Measurements from ENCODE around the gene MYEOV. TPM values are rescaled to one million over a fixed set of nuclear protein-coding genes. Genes with fewer than 3 reads are reported as not detected.

MYEOV gene
- not detected in 2 replicates for total RNA-seq

DNA sequence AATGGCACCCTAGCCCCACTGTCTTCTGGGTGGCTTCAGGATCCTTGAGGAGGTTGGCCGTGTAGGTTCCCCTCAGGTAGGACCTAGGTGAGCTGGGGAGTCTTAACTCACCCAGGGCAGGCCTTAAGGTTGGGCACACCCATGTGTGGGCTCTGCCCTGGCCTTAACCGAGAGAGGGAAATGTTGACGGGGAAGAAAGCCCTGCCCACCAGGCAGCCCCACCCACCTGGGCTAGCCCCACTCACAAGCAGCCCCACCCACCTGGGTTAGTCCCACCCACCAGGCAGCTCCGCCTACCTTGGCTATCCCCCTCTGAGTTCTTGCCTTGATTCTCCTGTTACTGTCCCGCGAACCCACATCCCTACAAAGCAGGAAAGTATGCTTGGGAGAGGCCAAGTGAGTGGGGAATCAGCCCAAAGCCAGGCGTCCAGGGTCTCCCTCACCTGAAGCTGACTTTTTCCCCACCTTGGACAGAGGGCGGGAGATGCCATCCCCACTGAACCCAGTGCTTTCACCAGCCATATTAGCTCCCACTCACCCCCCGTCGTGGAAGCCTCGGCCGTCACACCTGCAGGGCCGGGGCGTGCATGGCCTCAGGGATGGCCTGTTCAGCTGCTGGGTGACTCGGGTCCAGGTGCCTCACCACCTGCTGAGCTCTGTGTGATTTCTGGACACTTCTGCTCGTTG, at the start of gene MYEOV:
TSS of gene MYEOV (plus strand) at position 337 of the 687 bp plus-strand sequence. CDS start 1,200 bp downstream, outside the sequence.
- intact Hi-C loops (cut with micrococcal nuclease), result no loop called here

DNA sequence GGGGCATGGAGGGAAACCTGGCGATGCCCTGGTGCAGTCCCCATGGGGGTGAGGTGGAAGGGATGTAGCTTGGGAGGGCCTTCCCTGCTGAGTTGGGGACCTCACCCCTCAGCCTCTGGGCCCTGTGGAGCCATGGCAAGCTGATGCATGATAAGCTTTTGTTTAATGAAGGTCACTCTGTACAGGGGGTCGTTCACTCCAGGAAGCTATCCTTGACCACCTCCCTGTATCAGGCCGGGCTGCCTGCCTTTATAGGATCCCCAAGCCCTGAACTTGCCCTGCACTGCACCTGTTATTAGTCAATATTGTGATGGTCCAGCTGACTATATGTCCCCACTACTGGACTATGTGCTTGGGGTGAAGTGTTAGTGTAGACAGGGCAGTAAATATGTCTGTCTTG, 49.7 kb upstream of the MYEOV start:
- intact Hi-C loops (cut with micrococcal nuclease), result no loop called here

DNA sequence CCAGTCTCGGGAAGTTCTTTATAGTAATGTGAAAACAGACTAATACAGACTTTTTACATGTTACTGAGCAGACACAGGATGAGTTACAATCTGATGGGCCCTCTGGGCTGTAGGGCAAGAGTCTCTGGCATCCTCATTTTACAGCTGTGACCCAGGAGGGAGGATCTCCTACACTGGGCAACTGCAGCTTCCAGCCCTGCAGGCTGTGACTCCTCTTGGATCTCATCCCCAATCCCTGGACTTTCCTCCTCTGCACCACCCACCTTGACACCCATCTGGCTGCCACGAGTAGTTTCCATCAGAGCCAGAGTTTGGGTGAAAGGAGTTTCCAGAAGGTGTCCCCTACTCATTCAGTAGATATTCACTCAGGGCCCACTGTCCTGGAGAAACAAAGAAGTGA, 48.9 kb upstream of the MYEOV start:
- intact Hi-C loops (cut with micrococcal nuclease), result no loop called here

DNA sequence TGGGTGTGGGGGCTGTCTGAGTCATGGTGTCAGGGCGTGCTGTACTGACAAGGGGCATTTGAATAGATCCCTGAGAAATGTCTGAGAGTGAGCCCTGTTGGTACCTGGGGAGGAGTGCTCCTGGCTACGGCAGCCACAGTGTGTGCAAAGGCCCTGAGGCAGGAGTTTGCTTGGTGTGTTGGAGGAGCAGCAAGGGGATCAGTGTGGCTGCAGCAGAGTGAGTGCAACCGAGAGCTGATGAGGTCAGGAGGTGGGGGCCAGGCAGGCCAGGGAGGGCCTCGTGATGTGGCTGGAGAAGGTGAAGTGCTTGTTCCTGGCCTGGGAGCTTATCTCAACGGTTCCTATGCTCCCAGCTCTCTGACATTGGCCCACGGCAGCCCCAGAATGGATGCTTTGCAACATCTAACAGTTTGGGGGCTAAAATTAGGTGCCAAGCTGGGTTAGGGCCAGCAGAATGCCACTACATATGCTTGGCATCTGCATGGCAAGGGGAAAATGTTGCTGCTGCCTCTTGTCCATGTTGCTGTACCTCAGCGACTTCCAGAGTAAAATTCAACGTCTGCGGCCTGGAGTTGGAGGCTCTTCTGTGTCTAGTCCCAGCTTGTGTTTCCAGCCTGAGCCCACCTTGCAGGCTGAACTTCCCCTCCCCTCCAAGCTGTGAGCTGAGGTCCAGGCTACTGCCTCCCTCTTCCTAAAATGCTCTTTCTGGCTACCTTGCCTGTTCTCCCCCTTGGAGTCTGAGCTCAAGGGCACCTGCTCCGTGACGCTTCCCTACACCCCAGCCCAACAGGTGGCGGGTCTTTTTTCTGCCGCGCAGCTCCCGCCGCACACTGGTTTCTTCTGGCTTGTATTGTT, 48.2 kb upstream of the MYEOV start:
- intact Hi-C loops (cut with micrococcal nuclease), result no loop called here

DNA sequence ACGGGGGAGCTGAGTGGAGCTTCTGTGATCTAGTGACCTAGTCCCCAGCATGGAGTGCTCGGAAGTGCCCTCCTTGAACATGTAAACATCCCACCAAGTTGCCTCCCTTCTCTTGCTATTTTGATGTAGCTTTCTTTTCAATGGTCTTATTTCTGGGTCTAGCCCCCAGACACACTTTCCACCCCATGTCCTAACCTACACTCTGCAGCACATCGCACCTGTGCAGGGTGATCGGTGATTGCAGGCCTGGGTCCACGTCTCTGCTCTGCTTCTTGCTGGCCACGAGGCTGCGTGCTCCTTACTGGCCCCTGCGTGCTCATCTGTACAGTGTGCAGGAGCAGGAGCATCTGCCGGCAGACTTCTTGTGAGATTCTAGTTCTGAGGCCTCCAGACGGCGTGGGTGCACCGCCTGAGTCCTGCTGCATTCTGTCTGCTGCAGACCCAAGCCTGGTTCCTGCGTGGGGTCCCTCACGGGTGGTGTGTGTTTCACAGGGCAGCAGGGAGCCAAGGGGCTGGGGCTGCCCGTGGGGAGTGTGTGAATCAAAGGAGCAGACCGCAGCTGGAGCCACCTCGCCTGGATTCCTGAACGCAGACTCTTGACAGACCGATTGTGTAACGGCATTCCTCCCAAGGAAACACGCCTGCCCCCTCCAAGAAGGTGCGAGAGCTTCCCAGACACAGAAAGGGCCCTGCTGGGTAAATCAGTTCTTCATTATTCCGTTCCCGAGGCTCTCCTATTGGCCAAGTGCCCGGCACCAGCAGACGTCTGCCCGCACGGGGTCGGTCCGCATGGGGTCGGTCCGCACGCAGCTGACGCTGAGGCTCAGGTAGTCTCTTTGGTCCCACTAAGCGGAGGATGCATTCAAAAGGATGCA, 44.4 kb upstream of the MYEOV start:
- intact Hi-C loops (cut with micrococcal nuclease), result no loop called here

DNA sequence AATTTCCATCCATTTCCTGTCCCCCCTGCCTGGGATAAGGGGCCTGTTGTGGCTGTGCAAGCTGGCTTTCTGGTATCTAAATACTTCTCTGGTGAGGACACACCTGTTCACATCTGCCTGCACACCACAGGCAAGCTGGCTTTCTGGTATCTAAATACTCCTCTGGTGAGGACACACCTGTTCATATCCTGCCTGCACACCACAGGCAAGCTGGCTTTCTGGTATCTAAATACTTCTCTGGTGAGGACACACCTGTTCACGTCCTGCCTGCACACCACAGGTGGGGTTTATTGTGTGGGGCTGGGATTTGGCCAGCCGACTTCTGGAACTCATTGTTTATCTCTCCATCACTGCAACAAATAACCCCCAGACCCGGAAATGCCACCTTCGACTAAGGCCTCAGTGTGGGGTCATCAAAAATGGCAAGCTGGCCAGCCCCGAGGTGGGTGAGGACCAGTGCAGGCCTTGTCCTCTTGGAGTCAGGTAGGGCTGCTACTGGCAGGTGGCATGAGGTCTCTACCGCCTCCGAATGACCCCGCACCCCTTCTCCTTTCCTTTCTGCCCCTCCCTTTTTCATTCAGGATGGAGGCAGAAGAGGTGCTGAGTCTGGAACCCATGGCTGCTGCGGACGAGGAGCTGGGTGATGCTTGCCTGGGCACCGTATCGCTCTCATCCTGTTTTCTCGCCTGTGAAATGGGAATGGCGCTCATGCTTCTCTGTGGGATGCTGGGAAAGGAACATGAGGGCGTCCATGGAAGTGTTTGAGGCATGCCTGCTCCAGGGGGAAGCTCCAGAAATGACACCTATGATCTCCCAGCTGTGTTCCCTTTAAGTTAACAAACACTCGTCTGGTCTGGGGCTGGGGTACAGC, 43.5 kb upstream of the MYEOV start:
- intact Hi-C loops (cut with micrococcal nuclease), result no loop called here

DNA sequence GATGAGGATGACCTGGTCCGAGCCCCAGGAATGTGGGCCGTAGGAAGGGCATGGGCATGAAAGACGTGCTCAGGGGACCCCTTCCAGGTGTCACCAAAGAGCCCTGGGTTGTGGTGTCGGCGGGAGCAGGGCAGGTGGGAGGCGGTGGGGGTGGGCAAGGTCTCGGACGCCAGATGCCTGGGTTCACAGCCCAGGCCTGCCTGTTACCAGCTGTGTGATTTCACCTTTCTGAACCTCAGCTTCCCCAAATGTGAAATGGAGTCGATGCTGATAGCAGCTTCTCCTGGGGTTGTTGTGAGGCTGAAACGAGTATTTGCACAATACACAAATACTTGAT, 42.9 kb upstream of the MYEOV start:
- intact Hi-C loops (cut with micrococcal nuclease), result no loop called here

DNA sequence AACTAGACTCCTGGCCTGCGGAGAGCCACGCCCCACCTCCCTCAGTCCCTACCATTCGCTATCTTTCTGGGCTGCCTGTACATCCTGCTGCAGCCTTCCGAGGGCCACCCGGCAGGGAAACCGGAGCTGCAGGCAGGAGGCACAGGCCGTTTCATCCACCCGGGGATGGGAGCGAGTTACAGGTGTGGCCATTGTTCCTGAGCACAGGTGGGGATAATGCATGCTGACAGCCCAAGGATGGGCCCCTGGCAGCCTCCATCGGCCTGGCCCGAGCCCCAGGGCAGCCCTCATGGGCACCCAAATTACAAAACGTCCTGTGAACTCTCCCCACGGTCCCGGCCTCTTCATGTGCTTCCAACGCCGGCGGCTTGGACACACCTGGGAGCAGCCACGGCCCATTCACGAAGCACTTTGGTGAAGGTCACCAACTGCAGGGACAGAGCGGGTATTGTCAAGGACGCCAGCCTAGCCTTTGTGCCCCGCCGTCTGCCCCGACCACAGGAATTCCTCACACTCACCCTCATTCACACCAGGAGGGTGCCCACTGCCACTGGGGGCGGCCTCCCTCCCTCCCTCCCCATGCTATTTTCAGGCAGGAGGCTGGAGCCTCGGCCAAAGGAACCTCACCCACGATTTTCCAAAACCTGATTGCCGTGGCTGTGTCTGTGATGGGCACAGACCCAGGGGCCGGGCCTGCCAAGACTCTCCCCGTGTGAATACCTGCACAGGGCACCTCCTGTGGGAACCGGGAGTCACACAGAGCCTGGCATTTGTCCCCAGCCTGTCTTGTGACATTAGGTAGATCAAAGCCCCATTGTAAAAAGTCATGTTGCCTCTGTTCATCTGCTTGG, 42.1 kb upstream of the MYEOV start:
- intact Hi-C loops (cut with micrococcal nuclease), result no loop called here

DNA sequence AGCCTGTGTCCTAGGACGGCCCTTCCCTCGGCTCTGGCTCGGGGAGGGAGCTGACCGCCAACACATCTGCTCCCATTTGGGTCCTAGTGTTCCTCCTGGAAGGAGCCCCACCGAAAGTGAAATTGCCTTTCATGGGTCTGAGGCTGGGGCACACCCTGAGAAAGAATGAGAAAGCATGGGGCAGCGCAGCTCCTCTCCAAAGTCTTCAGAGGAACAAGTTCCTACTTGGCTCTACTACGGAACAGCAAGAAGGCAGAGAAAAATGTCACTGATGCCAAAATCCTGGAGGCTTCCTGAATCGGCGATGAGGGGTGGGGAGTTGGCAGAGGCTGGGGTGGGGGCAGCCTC, 41.5 kb upstream of the MYEOV start:
- intact Hi-C loops (cut with micrococcal nuclease), result no loop called here

DNA sequence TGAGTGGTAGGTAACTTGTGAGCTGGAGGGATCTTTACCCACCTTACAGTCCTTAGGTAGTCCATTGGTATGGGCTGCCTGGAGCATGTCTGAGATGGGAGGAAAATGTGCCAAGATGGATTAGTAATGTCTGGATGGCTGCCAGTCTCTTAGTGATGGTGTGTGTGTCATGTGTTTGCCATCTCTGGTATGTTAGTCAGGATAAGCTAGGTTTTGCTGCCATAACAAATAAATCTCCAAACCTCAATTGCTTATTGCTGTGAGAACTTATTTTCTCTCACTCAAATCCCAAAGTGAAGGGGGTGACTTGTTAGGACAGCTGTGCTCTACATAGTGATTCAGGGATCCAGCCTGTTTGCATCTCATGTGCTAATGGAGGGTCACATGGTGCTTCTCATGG, 40.9 kb upstream of the MYEOV start:
- intact Hi-C loops (cut with micrococcal nuclease), result no loop called here

DNA sequence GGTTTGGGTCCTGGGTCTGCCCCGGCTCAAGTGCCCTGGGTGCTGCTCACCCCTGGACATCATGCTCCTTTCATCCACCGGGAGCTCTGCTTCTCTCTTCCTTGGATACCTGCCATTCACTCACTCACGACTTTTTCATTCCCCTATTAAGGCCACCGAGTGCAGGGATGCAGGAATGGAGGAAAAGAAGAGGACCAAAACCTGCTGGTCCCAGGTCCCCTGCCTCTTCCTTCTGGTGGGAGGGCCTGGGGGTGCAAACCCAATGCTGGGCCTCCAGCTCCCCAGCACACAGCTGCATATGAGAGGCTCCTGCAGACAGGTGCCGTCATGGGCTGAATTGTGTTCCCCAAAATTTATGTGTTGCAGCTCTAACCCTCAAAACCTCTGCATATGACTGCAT, 36.8 kb upstream of the MYEOV start:
- intact Hi-C loops (cut with micrococcal nuclease), result no loop called here

DNA sequence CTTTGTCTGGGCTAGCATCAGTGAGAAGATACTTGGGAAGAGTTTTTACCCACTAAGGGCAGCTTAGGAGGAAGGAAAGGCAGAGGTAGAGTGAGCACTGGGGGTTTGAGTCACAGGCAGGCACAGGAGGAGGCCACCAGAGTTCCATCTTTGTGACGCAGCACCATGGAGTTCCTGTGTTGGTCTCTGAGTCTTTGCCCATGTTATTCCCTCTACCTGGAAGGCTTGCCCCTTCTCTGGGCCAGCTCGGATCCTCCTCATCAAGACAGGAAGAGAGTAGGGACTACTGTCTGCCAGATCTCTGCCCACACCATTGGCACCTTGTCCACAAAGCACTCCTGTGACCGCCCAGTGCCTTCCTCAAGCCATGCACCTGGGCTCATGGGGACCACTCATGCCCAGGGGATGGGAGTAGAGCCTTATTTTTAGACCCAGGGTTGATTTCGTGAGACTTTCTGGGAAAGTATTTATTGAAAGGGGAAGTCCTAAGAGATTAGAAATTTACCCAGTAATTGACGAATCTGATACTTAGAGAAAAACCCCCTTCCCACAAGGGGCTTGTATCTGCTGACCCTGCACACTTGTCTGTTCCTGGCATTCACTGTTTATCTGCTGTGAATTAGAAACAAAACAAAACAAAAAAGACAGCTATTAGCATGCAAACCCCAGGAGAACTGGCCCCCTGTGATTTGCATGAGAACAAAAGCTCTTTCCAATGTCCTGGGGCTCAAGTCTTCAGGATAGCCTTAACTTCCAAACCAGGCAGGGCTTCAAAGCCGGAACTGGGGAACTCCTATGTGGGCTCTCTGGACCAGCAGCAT, 35.9 kb upstream of the MYEOV start:
- intact Hi-C loops (cut with micrococcal nuclease), result no loop called here

DNA sequence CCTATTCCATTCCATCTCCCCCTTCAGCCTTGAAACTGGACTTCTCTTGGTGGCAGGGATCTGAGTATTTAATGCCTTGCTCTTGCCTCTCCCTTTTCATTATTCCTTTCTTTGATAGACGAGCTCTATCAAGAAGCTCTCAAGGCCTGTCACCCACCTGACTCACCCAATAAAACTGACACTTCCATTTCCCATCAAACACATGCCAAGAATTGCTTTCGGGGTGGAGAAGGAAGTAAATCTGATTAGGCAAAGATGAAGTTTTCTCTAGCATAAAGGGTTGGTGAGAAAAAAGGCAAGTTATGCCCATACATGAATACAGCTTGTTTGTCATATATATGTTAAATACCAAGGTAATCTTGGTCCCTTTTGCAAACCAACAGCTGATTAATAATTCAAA, 34.9 kb upstream of the MYEOV start:
- intact Hi-C loops (cut with micrococcal nuclease), result no loop called here

DNA sequence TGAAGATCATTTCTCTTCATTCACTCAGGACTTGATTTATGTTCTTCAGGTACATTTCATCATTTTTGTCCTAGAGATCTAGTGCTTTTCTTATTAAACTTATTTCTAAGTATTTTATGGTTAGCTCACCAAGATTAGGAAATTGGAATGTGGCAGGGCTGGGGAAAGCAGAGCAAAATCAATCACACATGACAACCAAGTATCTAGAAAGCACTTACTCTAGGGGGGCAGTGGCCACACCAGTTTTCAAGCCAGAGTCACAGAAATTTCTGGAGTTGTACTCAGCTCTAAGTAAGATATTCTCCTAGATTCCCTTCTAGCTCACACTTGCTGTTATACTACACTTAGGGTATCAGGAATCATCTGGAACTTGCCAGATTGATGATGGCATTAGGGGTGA, 33.3 kb upstream of the MYEOV start:
- intact Hi-C loops (cut with micrococcal nuclease), result no loop called here

DNA sequence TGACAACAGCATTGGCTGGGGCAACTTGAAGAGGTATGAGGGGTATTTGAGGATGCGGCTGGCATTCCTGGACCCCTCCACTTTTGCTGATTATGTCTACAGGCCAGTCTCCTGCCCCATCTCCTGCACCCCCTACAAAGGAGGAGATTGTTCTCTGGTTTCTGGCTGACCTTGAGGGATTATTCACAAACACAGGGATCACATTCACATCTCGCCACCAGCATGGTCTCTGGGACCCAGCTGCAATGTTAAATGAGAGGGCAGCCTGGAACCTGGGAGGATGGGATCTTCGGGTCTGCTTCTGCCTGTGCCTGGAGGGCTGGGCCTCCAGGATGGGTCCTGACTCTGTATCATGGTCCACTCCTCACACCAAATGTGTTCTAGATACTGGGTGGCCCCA, 32.8 kb upstream of the MYEOV start:
- intact Hi-C loops (cut with micrococcal nuclease), result no loop called here

DNA sequence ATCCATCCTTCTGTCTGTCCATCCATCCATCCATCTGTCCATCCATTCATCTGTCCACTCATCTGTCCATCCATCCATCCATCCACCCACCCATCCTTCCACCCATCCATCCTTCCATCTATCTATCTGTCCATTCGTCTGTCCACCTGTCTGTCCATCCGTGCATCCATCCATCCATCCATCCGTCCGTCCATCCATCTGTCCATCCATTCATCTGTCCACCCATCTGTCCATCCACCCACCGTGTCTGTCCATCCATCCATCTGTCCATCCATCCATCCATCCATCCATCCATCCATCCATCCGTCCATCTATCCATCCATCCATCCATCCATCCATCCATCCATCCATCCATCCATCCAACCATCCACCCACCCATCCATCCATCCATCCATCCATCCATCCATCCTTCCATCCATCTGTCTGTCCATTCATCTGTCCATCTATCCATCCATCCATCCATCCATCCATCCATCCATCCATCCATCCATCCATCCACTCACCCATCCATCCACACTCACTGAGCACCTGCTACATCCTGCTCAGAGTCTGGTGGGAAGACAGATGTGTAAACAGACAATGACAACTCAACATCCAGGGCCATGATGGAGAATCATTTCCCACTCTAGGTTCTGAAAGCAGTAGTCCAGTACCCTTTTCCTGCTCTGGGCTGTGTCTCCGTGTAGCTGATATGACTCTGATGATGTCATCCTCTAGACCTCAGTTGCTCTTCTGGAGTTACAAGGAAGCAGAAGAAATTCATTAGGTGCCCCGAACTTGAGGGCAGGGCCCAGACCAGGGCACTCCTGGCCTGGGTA, 30.8 kb upstream of the MYEOV start:
- intact Hi-C loops (cut with micrococcal nuclease), result no loop called here

DNA sequence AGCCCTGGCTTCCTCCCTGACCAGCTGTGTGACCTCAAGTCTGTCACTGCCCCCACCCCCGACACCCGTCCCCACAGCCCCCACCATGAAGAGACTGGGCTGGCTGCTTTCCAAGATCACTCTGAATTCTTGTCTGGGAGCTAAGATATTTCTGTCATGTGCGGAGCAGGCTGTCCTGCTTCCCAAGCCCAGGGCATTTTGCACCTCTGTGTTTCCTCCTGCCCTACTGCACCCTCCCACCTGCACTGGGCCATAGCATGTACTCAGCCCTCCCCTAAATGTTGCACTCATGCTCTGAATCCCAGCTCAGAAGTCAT, 30.3 kb upstream of the MYEOV start:
- intact Hi-C loops (cut with micrococcal nuclease), result no loop called here

DNA sequence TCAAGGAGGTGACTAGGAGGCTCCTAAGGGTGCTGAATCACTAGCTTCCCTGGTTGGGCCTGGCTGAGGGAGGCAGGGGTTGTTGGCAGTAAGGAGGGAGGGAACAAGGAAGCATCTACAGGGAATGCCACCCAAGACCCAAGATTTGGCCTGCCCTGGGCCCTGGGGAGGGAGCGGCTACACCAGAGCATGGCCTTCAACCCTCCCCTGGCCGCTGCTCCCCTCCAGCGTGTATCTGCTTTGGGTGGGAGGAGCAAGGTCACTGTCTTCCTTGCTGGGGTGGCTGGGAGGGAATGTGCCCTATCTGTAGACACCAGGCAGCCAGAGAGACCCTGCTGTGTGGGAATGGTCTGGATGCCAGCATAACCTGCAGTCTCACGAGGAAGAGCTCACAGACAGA, 29.5 kb upstream of the MYEOV start:
- intact Hi-C loops (cut with micrococcal nuclease), result no loop called here

DNA sequence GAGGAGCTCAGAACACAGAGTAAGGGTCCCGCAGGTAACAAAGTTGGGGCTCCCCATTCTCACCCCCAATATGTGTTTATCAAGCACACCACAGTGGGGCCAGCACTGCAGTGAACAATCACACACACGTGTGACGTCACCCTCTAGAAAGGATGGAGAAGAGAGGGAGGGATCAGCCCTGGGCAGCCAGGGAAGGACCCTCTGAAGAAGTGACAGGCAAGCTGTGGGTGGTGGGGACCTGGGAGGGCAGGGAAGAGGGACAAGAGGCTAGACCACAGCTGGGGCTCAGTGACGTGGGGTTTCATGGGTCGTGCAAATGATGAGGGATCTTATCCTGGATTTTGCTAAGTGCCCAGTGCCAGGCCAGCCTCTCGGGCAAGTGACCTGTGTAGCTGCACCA, 28.7 kb upstream of the MYEOV start:
- intact Hi-C loops (cut with micrococcal nuclease), result no loop called here
